ENCODE data around the gene SP4.

SP4 gene

DNA sequence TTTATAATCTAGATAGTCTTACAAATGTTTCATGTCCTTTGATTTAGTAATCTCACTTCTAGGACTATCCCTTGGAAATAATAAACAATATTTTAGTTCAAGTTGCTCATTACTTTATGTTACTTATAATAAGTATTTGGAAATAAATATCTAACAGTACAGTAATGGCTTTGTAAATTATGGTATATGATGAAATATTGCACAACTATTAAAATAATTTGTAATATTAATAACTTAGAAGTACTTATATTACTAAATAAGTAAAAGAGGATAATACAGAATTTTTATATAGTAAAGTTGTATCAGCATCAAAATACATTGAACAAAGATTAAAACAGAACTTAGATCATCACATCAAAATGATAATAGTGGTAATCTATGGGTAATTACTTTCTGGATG, 41.1 kb downstream of the SP4 start:
- Histone ChIP-seq H3K4me3 (ENCODE audit: low read depth, low read length, poor library complexity, severe bottlenecking) (no peak overlapping the region), H3K36me3 (ENCODE audit: insufficient read depth, low read length) (peaks cover 14% of the 10 kb centered on the region; the same call in 1 of the 2 replicates), H3K27me3 (ENCODE audit: insufficient read depth, low read length) (no peaks in the 10 kb centered on the region), H3F3A (ENCODE audit: insufficient read depth, low read length) (no peaks in the 10 kb centered on the region), H3K9me2 (ENCODE audit: low read depth, low read length) (no peaks in the 10 kb centered on the region), H3K4me2 (ENCODE audit: low read length) (no peak overlapping the region), H3K4me1 (ENCODE audit: insufficient read depth, low read length, severe bottlenecking) (no peaks in the 10 kb centered on the region), H2AFZ (ENCODE audit: low read length) (no peak overlapping the region), H3K27ac (ENCODE audit: low read depth, low read length, poor library complexity, severe bottlenecking) (no peak overlapping the region), H3K9me3 (ENCODE audit: low read length) (0 out of 2 replicates have a peak, but pooled peaks cover 2% of the 10 kb centered on the region), H3K79me2 (ENCODE audit: insufficient read depth, low read length) (no peaks in the 10 kb centered on the region), H3K9ac (ENCODE audit: low read length) (no peak overlapping the region), H4K20me1 (ENCODE audit: insufficient read depth, low read length) (no peaks in the 10 kb centered on the region)
- TF ChIP-seq EZH2 (IDR thresholded peaks at IDR 0.05; ENCODE audit: borderline replicate concordance, low read length) (no peak), CTCF (IDR thresholded peaks at IDR 0.05; ENCODE audit: low read length) (no peak)

DNA sequence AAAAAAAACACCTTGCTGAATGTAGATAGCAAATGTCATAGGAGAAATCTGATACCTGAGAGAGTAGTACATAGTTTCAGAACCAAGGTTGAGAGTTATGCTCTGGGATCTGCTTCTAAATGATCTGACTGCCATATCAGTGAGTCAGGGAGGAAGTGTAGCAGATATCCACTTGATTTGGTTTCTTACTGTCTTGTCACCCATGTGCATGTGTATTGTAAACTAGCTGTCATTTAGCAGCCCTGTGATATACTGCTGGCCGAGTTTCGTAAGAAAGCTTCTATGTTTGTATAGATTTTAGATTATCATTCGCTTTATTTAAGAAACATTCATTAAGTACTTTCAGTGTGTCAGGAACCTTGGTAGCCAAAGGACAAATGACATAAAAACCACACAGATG, 42.0 kb downstream of the SP4 start:
- H3K79me2 ChIP-seq (ENCODE audit: insufficient read depth, low read length), result no peaks in the 10 kb centered on the region
- H3K9me2 ChIP-seq (ENCODE audit: low read depth, low read length), result no peaks in the 10 kb centered on the region

DNA sequence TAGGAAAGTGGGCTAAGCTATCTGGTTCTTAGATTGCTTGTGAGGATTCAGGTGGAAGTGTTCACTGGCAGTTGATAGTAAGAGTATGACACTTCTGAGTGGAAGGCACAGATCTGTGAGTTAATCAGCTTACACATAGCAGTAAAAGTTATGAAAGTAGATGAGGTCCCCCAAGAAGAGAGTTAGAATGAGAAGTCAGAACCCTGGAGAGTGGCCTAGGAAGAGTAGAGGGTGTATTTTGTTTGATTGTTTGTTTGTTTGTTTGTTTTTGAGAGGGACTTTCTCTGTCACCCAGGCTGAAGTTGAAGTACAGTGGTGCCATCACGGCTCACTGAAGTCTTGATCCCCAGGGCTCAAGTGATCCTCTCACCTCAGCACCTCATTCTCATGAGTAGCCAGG, 44.1 kb downstream of the SP4 start:
- no peak overlapping the region for H2AFZ ChIP-seq (ENCODE audit: low read length)
- no peaks in the 10 kb centered on the region for H3K79me2 ChIP-seq (ENCODE audit: insufficient read depth, low read length)
- H3K9me2 ChIP-seq (ENCODE audit: low read depth, low read length), result no peaks in the 10 kb centered on the region
- H3K4me3 ChIP-seq (ENCODE audit: low read depth, low read length, poor library complexity, severe bottlenecking), result no peak overlapping the region
- no peak overlapping the region for H3K4me2 ChIP-seq (ENCODE audit: low read length)
- H3K4me1 ChIP-seq (ENCODE audit: insufficient read depth, low read length, severe bottlenecking), result no peaks in the 10 kb centered on the region
- peaks cover 7% of the 10 kb centered on the region; the same call in 1 of the 2 replicates for H3K36me3 ChIP-seq (ENCODE audit: insufficient read depth, low read length)
- H3K27me3 ChIP-seq (ENCODE audit: insufficient read depth, low read length), result no peaks in the 10 kb centered on the region
- no peaks in the 10 kb centered on the region for H3F3A ChIP-seq (ENCODE audit: insufficient read depth, low read length)
- H3K9me3 ChIP-seq (ENCODE audit: low read length), result 0 out of 2 replicates have a peak, but pooled peaks cover 2% of the 10 kb centered on the region
- no peak overlapping the region for H3K27ac ChIP-seq (ENCODE audit: low read depth, low read length, poor library complexity, severe bottlenecking)
- no peak for TF ChIP-seq CTCF (IDR thresholded peaks at IDR 0.05; ENCODE audit: low read length)
- no peak for TF ChIP-seq EZH2 (IDR thresholded peaks at IDR 0.05; ENCODE audit: borderline replicate concordance, low read length)
- no peak overlapping the region for H3K9ac ChIP-seq (ENCODE audit: low read length)
- H4K20me1 ChIP-seq (ENCODE audit: insufficient read depth, low read length), result no peaks in the 10 kb centered on the region

More for the DNA sequence above, 42.0 kb downstream of the SP4 start:
- no peak overlapping the region for H3K4me2 ChIP-seq (ENCODE audit: low read length)
- H3K9me3 ChIP-seq (ENCODE audit: low read length), result 0 out of 2 replicates have a peak, but pooled peaks cover 2% of the 10 kb centered on the region
- TF ChIP-seq EZH2 (IDR thresholded peaks at IDR 0.05; ENCODE audit: borderline replicate concordance, low read length) (no peak), CTCF (IDR thresholded peaks at IDR 0.05; ENCODE audit: low read length) (no peak)
- H3F3A ChIP-seq (ENCODE audit: insufficient read depth, low read length), result no peaks in the 10 kb centered on the region
- peaks cover 18% of the 10 kb centered on the region; the same call in 1 of the 2 replicates for H3K36me3 ChIP-seq (ENCODE audit: insufficient read depth, low read length)
- H3K27me3 ChIP-seq (ENCODE audit: insufficient read depth, low read length), result no peaks in the 10 kb centered on the region
- no peak overlapping the region for H2AFZ ChIP-seq (ENCODE audit: low read length)
- H3K4me1 ChIP-seq (ENCODE audit: insufficient read depth, low read length, severe bottlenecking), result no peaks in the 10 kb centered on the region
- H3K9ac ChIP-seq (ENCODE audit: low read length), result no peak overlapping the region
- no peak overlapping the region for H3K4me3 ChIP-seq (ENCODE audit: low read depth, low read length, poor library complexity, severe bottlenecking)
- H3K27ac ChIP-seq (ENCODE audit: low read depth, low read length, poor library complexity, severe bottlenecking), result no peak overlapping the region
- no peaks in the 10 kb centered on the region for H4K20me1 ChIP-seq (ENCODE audit: insufficient read depth, low read length)

Data from OCI-LY1 (cell line).